Esophagus squamous epithelium (tissue), 4 donors: Measurements from ENCODE around the gene ECT2.

ENCODE experiments used
- CTCF ChIP-seq, 6 experiments: fragments of 450-650 bp in 4 of 6; fragments of 200-600 bp in 2 of 6; sonication (generic) in 2 of 6; IDR thresholded peaks; one replicate each; pipeline ENCODE4 v1.5.1; 2016 to 2019; ENCODE audit warnings: antibody characterized with exemption in 6 of 6, mild to moderate bottlenecking in 4 of 6, moderate library complexity in 4 of 6
- POLR2A ChIP-seq, 4 donors: fragments of 450-650 bp; IDR thresholded peaks; one replicate each; pipeline ENCODE4 v1.6.1; 2017; ENCODE audit warnings: antibody characterized with exemption in 4 of 4, mild to moderate bottlenecking in 4 of 4, moderate library complexity in 3 of 4

GRCh38 chr3:172787019-172787418 is 36.5 kb downstream of the ECT2 start:
- TF ChIP-seq CTCF (IDR thresholded peaks at IDR 0.05) = no peak
- TF ChIP-seq POLR2A (IDR thresholded peaks at IDR 0.05) = no peak
